ENCODE measurements around the gene RASSF7.

- TF ChIP-seq CTCF (IDR thresholded peaks at IDR 0.05 in 4 of 5, conservative IDR thresholded peaks at IDR 0.05 in 1 of 5) = no peak
- TF ChIP-seq POLR2A (IDR thresholded peaks at IDR 0.05) = no peak
These were observed 14.0 kb downstream of the RASSF7 start for GRCh38 chr11:574632-575312.
